Stimulated activated CD8-positive, alpha-beta memory T cell treated with anti-CD3 and anti-CD28 coated beads, Interleukin-15, amount 100 ng/mL, for 1 hour (primary cell): ENCODE data around the gene CSPG4.
"Not testable (repeated sequence)": the region's sequence is repeated elsewhere in the genome, so short reads cannot be mapped to it uniquely, and the experiment has no call there.

Experiments
- DNase-seq: peaks from one replicate; pipeline ENCODE4 v3.0.0-alpha.2; 2020; ENCODE audit warnings: low read depth

CSPG4 gene

DNA sequence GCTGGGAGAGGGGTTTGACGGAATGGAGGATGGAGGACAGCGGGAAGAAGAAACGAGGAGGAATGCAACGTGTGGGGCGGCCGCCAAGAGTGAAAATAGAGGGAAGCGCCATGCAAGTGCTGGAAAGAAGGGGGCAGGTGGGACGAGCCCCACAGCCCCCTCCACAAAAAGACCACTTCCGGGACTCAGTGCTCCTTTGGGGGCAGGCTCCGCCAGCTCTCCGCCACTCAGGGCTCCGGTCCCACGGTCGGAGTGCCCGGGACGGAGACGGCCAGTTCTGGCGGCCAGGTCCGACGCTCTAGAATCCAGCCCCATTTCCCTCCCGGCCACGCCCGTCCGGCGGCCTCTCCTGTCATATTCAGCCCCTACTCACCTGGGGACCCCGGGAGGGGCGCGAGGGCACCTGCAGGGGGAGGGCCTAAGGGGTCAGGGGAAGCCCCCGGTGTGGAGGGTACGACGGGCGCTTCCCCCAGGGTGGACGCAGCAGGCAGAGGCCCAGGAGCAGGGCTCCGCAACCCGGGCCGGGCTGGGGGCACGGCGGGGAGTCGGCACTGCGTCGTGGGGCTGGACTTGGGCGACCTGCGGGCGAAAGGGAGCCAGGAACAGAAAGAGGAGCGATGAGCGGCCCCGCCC, 25.5 kb upstream of the CSPG4 start:
- DNase-seq, result no peak

DNA sequence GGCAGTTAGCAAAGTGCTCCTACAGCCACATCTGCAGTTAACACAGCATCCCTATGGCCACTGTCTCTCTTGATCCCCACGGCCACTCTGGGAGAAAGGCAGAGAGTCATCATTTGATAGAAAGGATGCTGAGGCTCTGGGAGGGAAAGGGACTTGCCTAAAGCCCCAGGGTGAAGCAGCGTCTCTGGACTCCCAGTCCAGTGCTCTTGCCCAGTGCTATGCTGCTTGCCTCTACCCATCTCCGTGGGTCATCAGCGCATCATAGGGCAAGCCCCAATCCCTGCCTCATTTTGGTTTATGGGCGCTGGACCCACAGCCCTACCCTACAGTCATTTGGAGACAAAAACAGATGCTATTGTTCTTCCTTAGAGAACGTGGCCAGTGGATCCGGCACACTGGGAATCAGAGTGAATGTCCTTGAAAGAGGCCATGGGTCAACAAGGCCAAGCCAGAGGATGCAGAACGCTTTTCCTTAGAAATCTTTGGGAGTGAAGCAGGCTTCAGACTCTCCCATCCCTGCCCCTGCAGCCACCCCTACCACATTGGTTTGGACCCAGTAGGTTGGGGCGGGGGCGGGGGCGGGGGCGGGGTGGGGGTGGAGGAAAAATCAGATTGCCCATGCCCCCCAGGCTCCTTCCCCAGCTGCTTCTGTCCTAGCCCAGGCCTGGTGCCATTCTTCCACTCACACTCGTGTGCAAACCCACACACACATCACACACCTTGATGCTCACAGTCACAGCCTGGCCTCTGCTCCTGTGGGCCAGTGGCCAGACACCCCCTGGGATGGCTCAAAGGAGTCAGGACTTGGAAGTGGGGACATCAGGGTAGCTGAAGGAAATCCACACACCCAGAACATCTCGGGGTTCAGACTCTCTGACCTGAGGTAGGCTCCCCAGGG, 24.7 kb upstream of the CSPG4 start:
- not testable (repeated sequence) for DNase-seq

DNA sequence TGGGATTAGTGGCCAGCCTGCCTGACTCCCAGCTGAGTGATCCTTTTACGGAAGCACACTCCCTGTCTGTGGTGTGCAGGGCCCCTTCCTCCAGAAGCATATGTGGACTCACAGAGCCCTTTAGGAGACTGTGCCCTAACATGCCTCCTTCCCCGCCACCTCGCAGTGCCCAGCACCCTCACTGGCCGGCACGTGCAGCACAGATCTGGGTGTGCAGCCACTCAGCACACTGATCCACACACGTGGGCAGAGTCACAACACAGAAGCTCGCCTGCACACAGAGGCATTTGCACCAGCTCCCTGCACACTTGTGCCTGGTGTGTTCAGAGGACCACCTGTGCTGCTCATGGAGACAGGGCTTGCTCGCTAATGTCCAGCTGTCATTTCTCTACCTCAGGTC, 23.6 kb upstream of the CSPG4 start:
- DNase-seq, result no peak

DNA sequence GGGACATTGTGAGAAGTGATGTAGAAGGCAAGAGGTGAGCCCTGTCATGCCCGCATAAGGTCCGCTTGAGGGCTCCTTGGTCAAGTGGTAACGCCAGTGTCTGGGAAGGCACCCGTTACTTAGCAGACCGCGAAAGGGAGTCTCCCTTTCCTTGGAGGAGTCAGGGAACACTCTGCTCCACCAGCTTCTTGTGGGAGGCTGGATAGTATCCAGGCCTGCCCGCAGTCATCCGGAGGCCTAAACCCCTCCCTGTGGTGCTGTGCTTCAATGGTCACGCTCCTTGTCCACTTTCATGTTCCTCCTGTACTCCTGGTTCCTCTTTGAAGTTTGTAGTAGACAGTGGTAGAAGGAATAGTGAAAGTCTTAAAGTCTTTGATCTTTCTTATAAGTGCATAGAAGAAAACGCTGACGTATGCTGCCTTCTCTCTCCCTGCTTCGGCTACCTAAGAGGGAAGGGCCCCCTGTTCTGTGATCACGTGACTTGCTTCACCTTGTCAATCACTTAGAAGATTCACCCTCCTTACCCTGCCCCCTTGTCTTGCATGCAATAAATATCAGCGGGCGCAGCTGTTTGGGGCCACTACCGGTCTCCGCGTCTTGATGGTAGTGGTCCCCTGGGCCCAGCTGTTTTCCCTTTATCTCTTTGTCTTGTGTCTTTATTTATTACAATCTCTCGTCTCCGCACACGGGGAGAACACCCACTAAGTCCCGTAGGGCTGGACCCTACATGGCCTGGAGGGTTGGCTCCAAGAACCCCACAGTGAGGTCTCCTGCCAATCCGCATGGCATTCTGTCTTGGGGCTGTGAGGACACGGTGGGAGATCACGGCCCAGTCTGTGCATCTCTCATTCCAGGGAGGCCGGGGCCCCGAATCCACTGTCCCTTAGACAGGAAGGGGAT, 22.5 kb upstream of the CSPG4 start:
- DNase-seq, result not testable (repeated sequence)

DNA sequence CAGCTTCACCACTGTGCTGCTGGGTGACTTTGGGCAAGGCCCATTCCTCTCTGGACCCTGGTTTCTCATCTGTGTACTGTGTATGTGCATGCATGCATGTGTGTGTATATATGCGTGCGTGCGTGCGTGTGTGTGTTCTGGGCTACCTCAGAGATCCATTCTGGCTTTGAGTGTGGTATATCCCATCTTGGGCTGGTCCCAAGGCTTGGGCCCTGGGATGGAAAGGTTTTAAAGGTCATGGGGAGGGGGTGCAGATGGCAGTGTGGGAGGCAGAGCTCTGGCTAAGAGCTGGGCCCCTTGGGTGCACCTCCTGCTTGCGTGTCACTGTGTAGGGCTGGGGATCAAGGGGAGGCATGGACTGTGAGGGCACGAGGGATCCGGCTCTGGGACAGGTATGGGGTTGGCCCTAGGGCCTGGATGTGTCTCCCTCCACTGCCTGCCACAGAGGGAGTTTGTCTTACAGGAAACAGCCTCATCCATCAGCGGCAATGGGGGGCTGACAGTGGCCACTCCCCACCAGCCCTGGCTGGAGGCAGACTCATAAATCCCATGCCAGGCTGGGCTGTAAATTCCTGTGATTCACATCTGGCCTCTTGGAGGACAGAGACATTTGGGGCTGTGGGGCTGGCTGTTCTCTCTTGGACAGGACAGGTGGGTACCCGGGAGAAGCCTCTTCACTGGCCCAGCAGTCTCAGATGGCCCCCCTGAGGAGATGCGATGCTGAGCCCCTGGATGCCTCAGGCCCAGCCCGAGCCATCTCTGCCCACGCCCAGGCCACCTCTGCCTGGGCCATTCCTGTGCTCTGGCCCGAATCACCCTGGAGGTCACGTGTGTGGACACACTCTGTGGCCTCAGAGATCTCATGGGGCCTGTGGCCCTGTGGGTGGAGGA, 21.4 kb upstream of the CSPG4 start:
- DNase-seq, result no peak

DNA sequence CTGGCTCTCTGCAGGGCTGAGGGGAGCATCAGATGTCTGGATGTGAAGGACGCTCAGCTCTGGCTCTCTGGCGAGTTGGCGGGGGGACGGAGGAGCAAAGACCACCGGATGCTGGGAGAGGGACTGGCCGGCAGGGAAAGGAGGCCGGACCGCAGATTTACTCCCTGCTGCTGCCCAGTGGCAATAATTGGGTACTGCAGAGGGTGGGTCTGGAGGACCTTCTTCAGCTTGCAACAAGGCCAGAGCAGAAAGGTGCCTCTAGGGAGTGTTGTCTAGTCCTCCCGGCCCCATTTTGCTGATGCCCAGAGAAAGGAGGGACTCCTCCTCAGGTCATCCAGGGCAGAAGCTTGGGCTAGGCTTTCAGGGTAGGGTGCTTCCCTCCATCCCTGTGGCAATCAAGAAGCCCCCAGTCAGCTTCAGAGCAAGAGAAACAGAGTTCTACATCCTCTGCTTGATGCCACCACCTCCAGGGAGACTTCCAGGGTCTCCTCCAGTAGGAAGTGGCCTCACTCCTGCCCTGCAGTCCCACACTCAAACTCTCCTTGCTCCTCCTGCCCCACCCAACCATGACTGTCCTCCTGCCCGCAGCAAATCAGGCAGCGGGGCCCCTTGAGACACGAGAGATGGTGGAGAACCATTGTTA, 20.3 kb upstream of the CSPG4 start:
- no peak for DNase-seq

DNA sequence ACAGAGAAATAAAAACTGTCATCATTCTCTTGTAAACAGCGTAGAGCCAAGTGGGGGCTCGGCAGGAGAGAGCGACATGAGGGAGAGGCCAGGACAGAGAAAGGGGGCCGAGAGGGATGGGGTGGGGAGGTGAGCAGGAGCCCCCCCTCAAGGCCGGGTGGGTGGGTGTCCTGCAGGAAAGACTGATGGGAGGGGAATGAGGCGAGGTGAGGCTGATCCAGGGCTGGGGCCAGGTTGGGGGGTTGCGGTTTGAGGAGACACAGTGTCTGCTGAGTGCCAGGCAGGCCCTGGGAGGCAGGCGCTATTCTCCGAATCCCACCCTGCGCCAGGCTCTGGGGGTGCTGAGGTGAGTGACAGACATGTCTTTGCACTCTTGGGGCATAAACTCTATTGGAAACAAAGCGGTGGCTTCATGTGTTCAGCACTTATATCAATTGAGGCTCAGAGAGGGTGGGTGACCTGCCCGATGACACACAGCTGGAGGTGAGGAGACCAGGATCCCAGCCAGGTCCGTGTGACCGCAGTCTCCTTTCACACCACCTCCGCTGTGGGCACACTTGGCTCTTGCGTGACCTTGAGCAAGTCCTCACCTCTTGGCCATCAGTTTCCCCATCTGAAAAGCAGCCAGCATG, 19.6 kb upstream of the CSPG4 start:
- no peak for DNase-seq

DNA sequence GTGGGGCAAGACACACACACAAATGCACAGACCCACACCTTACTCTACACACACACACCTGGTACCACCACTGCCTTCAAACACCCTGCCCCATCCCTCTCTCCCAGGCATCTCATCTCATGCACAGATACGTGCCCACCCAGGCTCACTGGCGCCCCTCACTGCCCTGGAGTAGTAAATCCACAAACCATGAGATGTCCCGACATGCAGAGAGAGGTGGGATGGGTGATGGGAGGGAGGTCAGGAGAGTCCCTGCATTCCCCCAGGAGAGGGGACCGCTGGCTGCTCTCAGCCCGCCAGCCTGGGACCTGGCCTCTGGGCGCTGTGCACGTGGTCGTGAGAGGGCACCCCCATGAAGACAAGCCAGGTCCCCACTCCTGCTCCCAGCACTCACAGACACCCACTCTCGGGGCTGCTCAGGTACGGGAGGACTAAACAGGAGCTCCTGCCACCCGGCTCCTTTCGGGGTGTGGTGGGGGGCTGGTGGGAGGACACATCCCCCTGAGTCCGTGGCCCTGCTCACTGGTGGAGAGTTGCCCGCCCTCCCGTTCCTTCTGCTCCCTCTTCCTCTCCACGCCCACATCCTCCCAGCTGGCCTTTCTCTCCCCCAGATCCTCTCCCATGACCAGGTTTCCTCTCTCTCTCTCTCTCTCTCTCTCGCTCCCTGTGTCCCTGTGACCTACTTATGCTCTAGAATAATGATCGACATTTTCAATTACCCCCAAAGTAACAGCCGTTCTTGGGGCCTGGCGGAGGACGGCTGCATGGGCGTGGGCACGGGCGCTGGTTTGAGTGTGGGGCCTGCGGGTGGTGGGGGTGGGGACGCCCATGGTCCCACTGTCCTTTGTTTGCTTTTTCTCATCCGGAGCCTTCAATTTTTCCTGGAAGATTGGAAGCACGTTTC, 18.9 kb upstream of the CSPG4 start:
- DNase-seq, result no peak

DNA sequence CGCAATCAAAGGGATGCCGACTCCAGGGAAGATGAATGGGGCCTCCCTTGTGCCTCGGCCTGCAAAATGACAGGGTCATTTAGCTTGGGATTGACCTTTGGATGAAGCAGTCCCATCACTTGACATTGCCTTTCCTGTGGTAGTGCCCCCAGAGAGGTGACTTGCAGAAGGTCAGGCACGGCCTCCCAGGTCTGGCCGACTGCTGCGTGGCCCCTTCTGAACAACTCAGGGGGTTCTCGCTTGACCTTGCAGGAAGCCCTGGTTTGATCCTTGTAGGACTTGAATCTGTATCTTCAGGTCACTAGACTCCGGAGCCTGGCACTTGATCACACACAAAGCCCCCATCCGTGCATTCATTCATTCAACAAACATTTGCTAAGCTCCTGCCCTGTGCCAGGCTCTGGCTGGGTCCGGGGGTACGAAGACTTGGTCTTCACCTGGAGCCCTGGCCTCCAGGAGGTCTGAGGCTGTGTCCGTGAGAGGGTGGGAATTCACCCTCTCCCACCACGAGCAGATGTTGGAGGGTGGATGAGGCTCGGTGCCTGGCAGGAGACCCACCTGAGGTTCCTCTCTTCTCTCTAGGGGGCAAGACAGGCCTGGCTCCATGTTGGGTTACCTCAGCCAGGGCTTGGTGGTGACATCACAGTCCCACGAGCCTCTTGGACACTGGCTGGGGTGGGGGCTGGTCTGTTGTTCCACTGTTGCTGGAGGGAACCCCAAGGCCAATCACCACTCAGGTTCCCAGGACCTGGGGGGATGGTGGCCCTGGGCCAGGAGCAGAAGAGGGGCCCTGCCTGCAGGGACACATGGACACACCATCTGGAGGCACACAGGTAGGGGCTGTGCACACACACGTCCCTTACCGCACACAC, 18.0 kb upstream of the CSPG4 start:
- not testable (repeated sequence) for DNase-seq

DNA sequence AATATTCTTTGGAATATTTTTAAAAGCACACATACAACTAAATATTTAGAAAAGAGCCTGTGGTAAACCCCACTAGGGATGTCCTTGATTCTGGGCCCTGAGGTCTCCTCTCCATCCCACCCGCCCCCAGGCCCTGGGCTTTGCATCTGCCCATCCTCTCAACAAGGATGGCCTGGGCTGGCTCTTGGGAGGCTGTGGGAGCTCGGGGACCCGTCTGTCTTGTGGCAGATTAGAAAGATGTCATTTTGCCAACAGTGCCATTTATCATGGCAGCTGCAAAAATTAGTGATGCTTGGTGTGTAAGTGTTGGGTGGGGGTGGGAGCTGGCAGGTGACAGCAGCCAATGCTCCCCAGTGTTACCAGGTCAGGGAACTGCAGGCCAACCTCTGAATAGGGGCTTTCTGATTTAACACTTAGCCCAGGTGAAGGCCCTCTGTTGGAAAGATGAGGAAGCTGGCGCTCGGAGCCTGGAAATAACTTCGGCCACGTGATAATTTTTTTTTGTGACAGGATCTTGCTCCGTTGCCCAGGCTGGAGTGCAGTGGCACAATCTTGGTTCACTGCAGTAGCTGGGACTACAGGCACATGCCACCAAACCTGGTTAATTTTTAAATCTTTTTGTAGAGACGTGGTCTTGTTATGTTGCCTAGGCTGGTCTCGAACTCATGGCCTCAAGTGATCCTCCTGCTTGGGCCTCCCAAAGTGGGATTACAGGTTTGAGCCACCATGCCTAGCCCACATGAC, 16.9 kb upstream of the CSPG4 start:
- DNase-seq, result no peak

DNA sequence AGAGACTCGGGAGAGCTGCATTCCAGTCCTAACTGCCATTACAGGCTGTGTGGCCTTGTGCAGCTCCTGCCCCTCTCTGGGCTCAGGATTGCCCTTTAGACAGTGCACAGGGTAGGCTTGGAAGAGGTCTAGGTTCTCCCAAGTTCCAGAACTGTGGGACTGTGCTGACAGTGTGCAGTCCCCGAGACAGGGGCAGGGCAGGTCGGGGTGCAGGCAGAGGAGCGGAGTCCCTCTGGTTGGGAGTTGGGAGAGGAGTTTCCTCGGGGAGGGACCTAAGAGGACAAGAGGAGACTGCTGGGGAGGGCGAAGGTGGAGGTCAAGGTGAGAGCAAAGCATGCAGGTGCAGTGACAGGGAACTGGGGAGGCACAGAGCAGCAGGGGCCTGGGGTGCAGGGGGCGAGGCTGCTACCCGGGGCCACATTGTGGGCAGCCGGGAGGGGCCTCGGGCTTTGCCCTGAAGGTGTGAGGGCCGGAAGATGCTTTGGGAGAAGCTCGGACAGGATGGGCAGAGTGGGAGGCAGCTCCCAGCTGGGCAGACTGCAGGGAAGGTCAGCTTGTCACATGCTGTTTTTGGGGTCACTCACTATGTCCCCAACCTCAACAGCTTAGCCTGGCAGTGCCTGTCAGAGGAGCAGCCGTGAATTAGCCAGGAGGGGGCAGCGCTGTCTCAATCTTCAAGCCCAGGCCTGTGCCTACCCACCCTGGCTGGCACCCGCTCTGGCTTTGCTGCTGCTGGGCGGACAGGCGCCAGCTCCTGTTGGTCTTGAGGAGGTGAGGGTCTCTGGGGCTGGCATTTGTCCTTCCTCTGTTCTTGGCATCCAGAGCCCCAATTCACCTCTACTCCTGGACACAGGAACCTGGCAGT, 15.4 kb upstream of the CSPG4 start:
- peak; percentile 43 for DNase-seq

DNA sequence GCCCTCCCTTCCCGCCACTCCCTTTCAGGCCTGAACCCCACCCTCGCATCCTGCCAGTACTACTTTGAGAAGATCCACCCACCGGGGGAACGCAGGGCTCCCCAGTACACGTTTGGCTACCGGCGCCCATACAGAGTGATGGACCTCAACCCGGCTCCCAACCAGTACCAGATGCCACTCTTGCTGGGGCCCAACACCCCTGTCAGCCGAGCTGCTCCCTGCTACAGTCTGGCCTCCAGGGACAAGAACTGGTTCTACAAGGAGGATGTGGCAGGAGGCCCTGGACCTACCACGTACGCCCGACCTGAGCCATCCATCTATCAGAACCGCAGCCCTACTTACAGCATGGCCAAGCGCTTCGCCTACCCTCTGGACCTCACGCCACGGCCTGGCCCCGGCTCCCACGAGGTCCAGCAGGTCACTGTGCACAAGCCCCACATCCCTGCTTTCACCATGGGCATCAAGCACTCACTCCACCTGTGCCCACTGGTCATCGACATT, 14.4 kb upstream of the CSPG4 start:
- no peak for DNase-seq

DNA sequence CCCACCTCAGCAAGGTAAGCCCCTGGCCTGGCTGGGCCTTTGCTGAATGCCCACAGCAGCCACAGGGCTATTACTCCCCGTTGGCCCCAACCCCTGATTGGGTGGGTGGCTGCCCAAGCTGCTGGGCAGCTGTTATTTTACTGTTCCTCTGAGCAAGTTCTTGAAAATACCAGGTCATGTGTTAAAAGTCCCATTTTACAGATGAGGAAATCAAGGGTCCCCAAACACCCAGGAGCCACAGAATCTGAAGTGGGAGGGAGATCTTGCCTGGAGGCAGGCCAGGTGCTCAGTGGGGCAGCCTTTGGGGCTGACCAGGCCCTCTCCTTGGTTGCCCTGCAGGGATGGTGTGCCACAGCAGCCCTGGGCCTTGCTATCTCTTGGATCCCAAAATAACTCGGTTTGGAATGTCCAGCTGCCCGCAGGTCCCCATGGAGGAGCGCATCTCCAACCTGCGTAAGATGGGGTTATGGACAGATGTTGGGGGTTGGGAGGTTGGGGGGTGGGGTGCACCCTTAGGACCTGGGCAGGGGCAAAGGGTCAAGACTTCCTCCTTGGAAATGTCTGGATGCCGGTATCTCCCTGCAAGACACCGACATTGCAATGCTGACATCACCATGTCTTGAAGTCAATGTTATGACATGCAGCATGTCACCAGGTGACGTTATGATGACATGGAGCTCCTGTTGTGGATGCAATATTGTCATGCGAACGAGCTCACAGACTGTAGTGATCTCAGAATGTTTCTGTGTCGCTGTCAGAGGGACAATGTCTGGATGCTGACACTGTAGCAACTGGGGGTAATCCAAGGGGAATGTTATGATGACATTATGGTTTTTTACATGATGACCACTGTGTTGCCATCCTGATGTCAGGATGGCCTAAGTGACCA, 13.3 kb upstream of the CSPG4 start:
- no peak for DNase-seq

DNA sequence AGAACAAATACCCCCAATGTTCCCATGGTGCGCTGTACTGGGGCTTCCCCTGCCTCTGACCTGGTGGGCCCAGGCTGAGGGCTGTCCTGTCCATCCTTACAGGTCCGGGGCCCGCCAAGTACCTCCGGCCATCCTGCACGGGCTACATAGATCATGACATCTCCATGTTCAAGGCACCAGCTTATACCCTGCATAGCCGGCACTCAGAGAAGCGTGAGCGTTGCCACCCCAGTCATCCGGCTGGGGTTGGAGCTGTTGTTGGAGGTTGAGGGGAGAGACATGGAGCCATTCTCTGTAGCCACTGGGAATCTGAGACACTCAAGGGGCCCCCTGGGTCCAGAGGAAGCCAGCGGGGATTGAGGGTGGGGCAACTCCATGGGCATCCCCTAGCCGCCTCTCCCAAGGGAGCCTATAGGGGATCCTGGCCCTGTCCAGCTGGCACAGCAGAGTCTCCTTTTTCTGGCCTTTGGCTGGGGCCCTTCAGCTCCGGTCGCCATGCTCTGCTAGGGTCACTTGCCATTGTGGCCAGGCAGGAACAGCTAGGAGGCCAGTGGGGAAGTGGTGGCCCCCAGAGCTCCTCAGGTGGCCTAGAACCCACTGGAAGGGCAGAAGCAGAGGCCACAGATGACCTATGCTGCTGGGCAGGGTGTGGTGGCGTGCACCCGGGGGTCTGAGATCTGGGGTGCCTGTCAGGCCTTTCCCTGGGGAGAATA, 12.5 kb upstream of the CSPG4 start:
- no peak for DNase-seq
